ENCODE measurements around the gene MAP3K19.

The MAP3K19 gene

GRCh38 chr2:134943540-134943939, 103.7 kb downstream of the MAP3K19 start:
- TF ChIP-seq GATA3 (IDR thresholded peaks at IDR 0.05; ENCODE audit: low read depth, low read length) (no peak), GATA2 (IDR thresholded peaks at IDR 0.05; ENCODE audit: low read depth, low read length) (no peak)

- TF ChIP-seq GATA3 (IDR thresholded peaks at IDR 0.05; ENCODE audit: low read depth, low read length), result no peak
- TF ChIP-seq GATA2 (IDR thresholded peaks at IDR 0.05; ENCODE audit: low read depth, low read length), result no peak
Observed at GRCh38 chr2:134936691-134937090, 110.6 kb downstream of the MAP3K19 start.

- TF ChIP-seq GATA3 (IDR thresholded peaks at IDR 0.05; ENCODE audit: low read depth, low read length) (no peak), GATA2 (IDR thresholded peaks at IDR 0.05; ENCODE audit: low read depth, low read length) (no peak)
Observed at GRCh38 chr2:134934641-134935040, 112.6 kb downstream of the MAP3K19 start.

GRCh38 chr2:134934150-134934549, 113.1 kb downstream of the MAP3K19 start:
- no peak for TF ChIP-seq GATA3 (IDR thresholded peaks at IDR 0.05; ENCODE audit: low read depth, low read length)
- no peak for TF ChIP-seq GATA2 (IDR thresholded peaks at IDR 0.05; ENCODE audit: low read depth, low read length)

- TF ChIP-seq GATA2 (IDR thresholded peaks at IDR 0.05; ENCODE audit: low read depth, low read length) (no peak), GATA3 (IDR thresholded peaks at IDR 0.05; ENCODE audit: low read depth, low read length) (no peak)
Observed at GRCh38 chr2:134933732-134934131, 113.5 kb downstream of the MAP3K19 start.

- TF ChIP-seq GATA3 (IDR thresholded peaks at IDR 0.05; ENCODE audit: low read depth, low read length), result no peak
- no peak for TF ChIP-seq GATA2 (IDR thresholded peaks at IDR 0.05; ENCODE audit: low read depth, low read length)
Observed at GRCh38 chr2:134932864-134933526, 114.3 kb downstream of the MAP3K19 start.

GRCh38 chr2:134927195-134927594, 120.1 kb downstream of the MAP3K19 start:
- TF ChIP-seq GATA3 (IDR thresholded peaks at IDR 0.05; ENCODE audit: low read depth, low read length), result no peak
- no peak for TF ChIP-seq GATA2 (IDR thresholded peaks at IDR 0.05; ENCODE audit: low read depth, low read length)

- no peak for TF ChIP-seq GATA2 (IDR thresholded peaks at IDR 0.05; ENCODE audit: low read depth, low read length)
- TF ChIP-seq GATA3 (IDR thresholded peaks at IDR 0.05; ENCODE audit: low read depth, low read length), result no peak
Observed at GRCh38 chr2:134926231-134926931, 120.9 kb downstream of the MAP3K19 start.

GRCh38 chr2:134924912-134925311, 122.3 kb downstream of the MAP3K19 start:
- TF ChIP-seq GATA2 (IDR thresholded peaks at IDR 0.05; ENCODE audit: low read depth, low read length) (no peak), GATA3 (IDR thresholded peaks at IDR 0.05; ENCODE audit: low read depth, low read length) (no peak)

GRCh38 chr2:134919341-134920210, 127.7 kb downstream of the MAP3K19 start:
- TF ChIP-seq GATA2 (IDR thresholded peaks at IDR 0.05; ENCODE audit: low read depth, low read length) (no peak), GATA3 (IDR thresholded peaks at IDR 0.05; ENCODE audit: low read depth, low read length) (no peak)

- TF ChIP-seq GATA3 (IDR thresholded peaks at IDR 0.05; ENCODE audit: low read depth, low read length) (no peak), GATA2 (IDR thresholded peaks at IDR 0.05; ENCODE audit: low read depth, low read length) (no peak)
Observed at GRCh38 chr2:134918526-134919340, 128.5 kb downstream of the MAP3K19 start, which contains the start of gene CCNT2. Gene CCNT2 (plus strand): TSS chr2:134918822. CDS start chr2:134918855, 33 bp downstream.

- TF ChIP-seq GATA2 (IDR thresholded peaks at IDR 0.05; ENCODE audit: low read depth, low read length), result no peak
- no peak for TF ChIP-seq GATA3 (IDR thresholded peaks at IDR 0.05; ENCODE audit: low read depth, low read length)
Observed at GRCh38 chr2:134917888-134918525, 129.2 kb downstream of the MAP3K19 start.

- TF ChIP-seq GATA3 (IDR thresholded peaks at IDR 0.05; ENCODE audit: low read depth, low read length) (no peak), GATA2 (IDR thresholded peaks at IDR 0.05; ENCODE audit: low read depth, low read length) (no peak)
Observed at GRCh38 chr2:134917360-134917865, 129.8 kb downstream of the MAP3K19 start.
